ENCODE data around the gene PSMB2.

The PSMB2 gene

GRCh38 chr1:35573198-35574124 lies 67.9 kb downstream of the PSMB2 start, which contains the start of gene TFAP2E:
Gene TFAP2E (plus strand): TSS chr1:35573314. CDS start chr1:35573578, 264 bp downstream.
- in situ Hi-C loops (cut with MboI; ENCODE audit: low sequenced_read_pairs): no loop called here

GRCh38 chr1:35572296-35572695 lies 69.0 kb downstream of the PSMB2 start:
- in situ Hi-C loops (cut with MboI; ENCODE audit: low sequenced_read_pairs): no loop called here

- in situ Hi-C loops (cut with MboI; ENCODE audit: low sequenced_read_pairs): no loop called here
Observed at GRCh38 chr1:35571263-35571662, 70.1 kb downstream of the PSMB2 start.

GRCh38 chr1:35570589-35571137 lies 70.7 kb downstream of the PSMB2 start:
- in situ Hi-C loops (cut with MboI; ENCODE audit: low sequenced_read_pairs): no loop called here

- in situ Hi-C loops (cut with MboI; ENCODE audit: low sequenced_read_pairs): loop anchor here (10.0 kb wide), 1 partner anchor 115 kb away; no protein-coding TSS in a partner anchor
Observed at GRCh38 chr1:35569936-35570335, 71.4 kb downstream of the PSMB2 start.

GRCh38 chr1:35568975-35569395 lies 72.3 kb downstream of the PSMB2 start:
- in situ Hi-C loops (cut with MboI; ENCODE audit: low sequenced_read_pairs): loop anchor here (10.0 kb wide), 1 partner anchor 114 kb away; no protein-coding TSS in a partner anchor

GRCh38 chr1:35567947-35568558 lies 73.3 kb downstream of the PSMB2 start:
- in situ Hi-C loops (cut with MboI; ENCODE audit: low sequenced_read_pairs): loop anchor here (10.0 kb wide), 1 partner anchor 113 kb away; no protein-coding TSS in a partner anchor

GRCh38 chr1:35565742-35566133 lies 75.6 kb downstream of the PSMB2 start:
- in situ Hi-C loops (cut with MboI; ENCODE audit: low sequenced_read_pairs): loop anchor here (10.0 kb wide), 1 partner anchor 111 kb away; no protein-coding TSS in a partner anchor

GRCh38 chr1:35564884-35565741 lies 76.2 kb downstream of the PSMB2 start:
- in situ Hi-C loops (cut with MboI; ENCODE audit: low sequenced_read_pairs): loop anchor here (5.0 to 10.0 kb wide), 2 partner anchors 110 to 157 kb away; no protein-coding TSS in a partner anchor

GRCh38 chr1:35564037-35564883 lies 77.1 kb downstream of the PSMB2 start:
- in situ Hi-C loops (cut with MboI; ENCODE audit: low sequenced_read_pairs): loop anchor here (5.0 to 10.0 kb wide), 2 partner anchors 109 to 158 kb away; no protein-coding TSS in a partner anchor

GRCh38 chr1:35563166-35563565 lies 78.2 kb downstream of the PSMB2 start:
- in situ Hi-C loops (cut with MboI; ENCODE audit: low sequenced_read_pairs): loop anchor here (5.0 to 10.0 kb wide), 2 partner anchors 108 to 159 kb away; no protein-coding TSS in a partner anchor

- in situ Hi-C loops (cut with MboI; ENCODE audit: low sequenced_read_pairs): loop anchor here (5.0 to 10.0 kb wide), 2 partner anchors 107 to 160 kb away; no protein-coding TSS in a partner anchor
Observed at GRCh38 chr1:35561972-35562680, 79.2 kb downstream of the PSMB2 start.

GRCh38 chr1:35561297-35561971 lies 79.9 kb downstream of the PSMB2 start:
- in situ Hi-C loops (cut with MboI; ENCODE audit: low sequenced_read_pairs): loop anchor here (5.0 to 10.0 kb wide), 2 partner anchors 107 to 161 kb away; no protein-coding TSS in a partner anchor

- in situ Hi-C loops (cut with MboI; ENCODE audit: low sequenced_read_pairs): loop anchor here (5.0 to 10.0 kb wide), 2 partner anchors 106 to 162 kb away; no protein-coding TSS in a partner anchor
Observed at GRCh38 chr1:35560256-35561225, 80.8 kb downstream of the PSMB2 start.

GRCh38 chr1:35559317-35559944 lies 81.9 kb downstream of the PSMB2 start:
- in situ Hi-C loops (cut with MboI; ENCODE audit: low sequenced_read_pairs): no loop called here

Data from HL-60/S4 (cell line).